Activated naive CD4-positive, alpha-beta T cell treated with anti-CD3 and anti-CD28 coated beads, Interleukin-2, amount 10 ng/mL, durations not matched to agents 7 days and 5 days (primary cell): ENCODE results near the gene RASSF8.
A peak's percentile ranks its signal among the peaks of the same experiment; 100 is the strongest.

Source experiments
- CTCF ChIA-PET: fragments of 350-600 bp; sonication (Branson Sonifier 250); formaldehyde crosslinking; loops from one replicate; lab custom pipeline; 2021; ENCODE audit warnings: antibody characterized with exemption; lab: Charles Lee
- DNase-seq: peaks from one replicate; pipeline ENCODE4 v3.0.0-alpha.2; 2020
- H3K27ac Mint-ChIP-seq: one replicate; pipeline ENCODE4 v1.8.0; 2021; ENCODE audit warnings: mild to moderate bottlenecking, moderate library complexity, mixed read lengths
- H3K27me3 Mint-ChIP-seq: one replicate; pipeline ENCODE4 v1.8.0; 2021; ENCODE audit warnings: mild to moderate bottlenecking, mixed read lengths
- H3K36me3 Mint-ChIP-seq: one replicate; pipeline ENCODE4 v1.8.0; 2021; ENCODE audit warnings: mixed read lengths
- H3K4me1 Mint-ChIP-seq: one replicate; pipeline ENCODE4 v1.8.0; 2021; ENCODE audit warnings: mixed read lengths
- H3K4me3 Mint-ChIP-seq: one replicate; pipeline ENCODE4 v1.8.0; 2021; ENCODE audit warnings: mild to moderate bottlenecking, moderate library complexity, mixed read lengths
- H3K9me3 Mint-ChIP-seq: one replicate; pipeline ENCODE4 v1.8.0; 2021; ENCODE audit warnings: mixed read lengths

Gene RASSF8

DNA sequence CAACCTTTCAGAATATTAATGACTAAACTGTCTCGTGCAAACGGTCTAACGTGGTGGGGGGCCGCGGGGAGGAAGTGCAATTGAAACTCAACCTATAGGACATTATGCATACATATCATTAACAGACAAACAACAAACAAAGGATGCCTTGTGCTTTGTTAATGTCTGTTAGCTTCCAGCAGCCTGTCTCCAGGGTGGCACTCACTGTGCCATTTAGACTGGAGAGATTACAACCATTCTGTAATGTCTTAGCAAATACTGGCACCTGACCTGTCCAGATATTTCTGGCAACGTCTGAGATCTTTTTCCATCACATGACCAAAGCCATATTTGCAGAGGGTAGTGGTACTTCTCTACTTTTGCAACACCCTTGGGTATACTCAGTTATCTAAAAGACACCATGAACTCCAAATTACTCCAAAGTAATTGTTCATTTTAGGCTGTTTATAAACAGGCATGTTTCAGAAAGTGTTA, 154.7 kb downstream of the RASSF8 start:
- Mint-ChIP-seq H3K27ac (no peak overlapping the region), H3K36me3 (no peaks in the 10 kb centered on the region), H3K4me1 (peaks cover 7% of the 10 kb centered on the region), H3K9me3 (no peaks in the 10 kb centered on the region), H3K4me3 (peak overlapping the region; percentile 64), H3K27me3 (peaks cover 74% of the 10 kb centered on the region)
- CTCF ChIA-PET = no interaction called here
- DNase-seq = no peak

DNA sequence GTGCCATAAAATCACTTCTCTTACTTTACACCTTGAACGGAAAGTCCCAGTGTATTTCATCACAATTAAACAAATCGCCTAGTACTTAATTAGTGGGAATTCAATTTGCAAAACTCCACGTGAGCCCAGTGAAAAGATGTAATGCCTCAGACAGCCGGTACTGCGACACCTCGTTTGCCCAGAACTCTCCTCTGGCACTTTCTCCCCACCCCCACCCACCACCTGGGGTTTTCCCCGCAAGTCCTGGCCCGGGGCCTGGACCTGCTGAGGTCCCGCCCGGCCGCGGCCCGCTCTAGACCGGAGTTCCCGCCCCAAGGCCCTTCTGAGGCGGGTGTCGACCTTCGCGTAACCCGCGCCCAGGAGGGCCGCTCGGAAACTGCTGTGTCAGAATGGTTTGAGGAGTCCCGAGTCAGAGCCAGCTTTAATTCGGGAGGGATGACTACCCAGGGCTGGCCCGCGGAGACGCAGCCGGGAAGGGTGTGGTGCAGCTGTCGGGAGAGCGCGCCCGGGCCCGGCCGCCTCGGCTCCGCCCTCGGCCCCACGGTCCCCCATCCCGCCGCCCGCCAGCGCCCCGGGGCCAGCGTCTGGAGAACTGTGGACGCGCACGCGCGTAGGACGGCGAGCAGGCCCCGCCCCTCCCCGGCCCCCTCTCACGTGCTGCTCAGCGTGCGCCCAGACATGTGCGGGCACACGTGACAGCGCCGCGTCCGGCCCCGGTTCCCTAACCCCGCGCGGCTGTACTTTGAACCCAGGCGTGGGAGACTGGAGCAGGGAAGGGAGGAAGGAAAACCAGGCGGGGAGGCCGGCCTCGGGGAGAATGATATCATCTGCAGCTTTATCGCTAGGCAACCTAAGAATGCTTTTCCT, 155.6 kb downstream of the RASSF8 start:
- Mint-ChIP-seq H3K27ac (no peak overlapping the region), H3K4me3 (peak overlapping the region; percentile 64), H3K27me3 (peaks cover 72% of the 10 kb centered on the region), H3K9me3 (no peaks in the 10 kb centered on the region), H3K36me3 (no peaks in the 10 kb centered on the region), H3K4me1 (peaks cover 7% of the 10 kb centered on the region)
- DNase-seq = peak; percentile 77
- CTCF ChIA-PET = interaction anchor here (0.9 to 1.0 kb wide), 2 partner anchors 10 to 537 kb away, joined by 3 read pairs; no protein-coding TSS in a partner anchor

DNA sequence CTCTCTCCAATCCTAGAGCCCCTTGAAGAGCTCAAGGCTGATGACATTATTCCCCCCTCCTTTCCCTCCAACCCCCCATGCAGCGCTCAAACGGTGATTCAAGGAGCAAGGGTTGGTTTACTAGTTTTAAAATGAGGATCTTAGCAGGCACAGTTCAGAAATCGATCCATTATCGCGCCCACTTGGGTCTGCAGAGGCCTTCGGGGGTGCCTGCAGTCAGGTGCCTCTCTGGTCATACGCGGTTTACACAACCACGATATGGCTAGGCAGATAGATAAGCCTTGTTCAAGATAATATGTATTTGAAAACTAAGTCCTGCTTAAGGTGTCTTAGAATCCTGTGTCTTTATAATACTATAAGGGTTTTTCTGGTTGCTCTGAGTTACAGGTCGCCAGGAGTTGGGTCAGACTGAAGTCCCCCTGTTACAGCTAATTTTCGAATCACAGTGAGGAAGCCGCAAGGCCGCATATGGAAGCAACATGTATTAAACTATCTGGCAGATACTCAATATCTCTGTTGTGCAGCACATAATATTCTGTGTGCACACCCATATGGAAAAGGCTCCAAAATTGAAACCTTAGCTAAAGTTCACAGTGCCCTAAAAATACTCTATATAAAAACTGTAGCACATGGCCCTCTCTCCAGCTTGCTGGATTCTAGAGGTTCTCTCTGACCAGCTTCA, 156.4 kb downstream of the RASSF8 start:
- no peak overlapping the region for H3K27ac Mint-ChIP-seq
- H3K4me1 Mint-ChIP-seq = peaks cover 7% of the 10 kb centered on the region
- no peak for DNase-seq
- H3K9me3 Mint-ChIP-seq = no peaks in the 10 kb centered on the region
- CTCF ChIA-PET = interaction anchor here (0.6 to 1.0 kb wide), 3 partner anchors 9 to 587 kb away, joined by 3 read pairs; no protein-coding TSS in a partner anchor
- peak overlapping the region; percentile 54 for H3K4me3 Mint-ChIP-seq
- no peaks in the 10 kb centered on the region for H3K36me3 Mint-ChIP-seq
- H3K27me3 Mint-ChIP-seq = peaks cover 72% of the 10 kb centered on the region

DNA sequence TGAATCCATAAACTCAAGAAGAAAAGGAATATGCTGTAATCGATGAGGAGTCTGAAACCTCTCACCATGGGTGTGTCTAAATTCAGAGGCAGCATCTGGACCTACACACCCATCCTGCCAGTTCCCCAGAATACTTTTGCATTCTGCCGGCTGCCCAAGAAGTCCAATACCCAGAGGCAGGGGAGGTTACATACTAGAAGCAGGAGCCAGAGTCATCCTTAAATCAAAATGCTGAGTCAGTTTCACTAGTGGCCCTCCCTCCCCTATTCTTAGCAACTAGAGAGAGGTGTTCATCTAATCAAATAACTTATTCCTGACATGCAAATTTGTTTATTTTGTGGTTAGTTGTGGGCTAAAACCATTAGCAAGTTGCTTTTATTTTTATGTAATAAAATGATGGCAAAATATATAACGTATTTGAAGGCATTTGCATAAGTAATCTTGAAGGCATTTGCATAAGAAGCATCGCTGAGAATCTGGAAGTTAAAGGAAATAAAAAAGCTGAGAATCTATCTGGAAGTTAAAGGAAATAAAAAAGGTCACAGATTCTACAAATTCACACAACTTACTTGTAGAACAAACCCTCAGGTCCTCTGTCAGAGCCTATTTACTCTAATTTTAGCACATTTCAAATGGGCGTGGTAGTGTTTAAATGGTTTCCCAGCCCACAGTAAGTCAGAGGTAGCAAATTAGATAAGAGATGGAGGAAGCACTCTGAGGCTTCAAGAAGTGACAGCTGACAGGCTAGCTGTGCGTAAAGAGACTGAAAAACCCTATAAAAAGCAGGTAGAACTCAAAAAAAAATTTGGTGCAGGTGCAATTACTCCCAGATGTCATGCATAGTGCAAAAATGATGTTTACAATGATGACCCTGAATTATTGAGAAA, 158.6 kb downstream of the RASSF8 start:
- Mint-ChIP-seq H3K4me1 (peaks cover 16% of the 10 kb centered on the region), H3K27me3 (peaks cover 73% of the 10 kb centered on the region), H3K36me3 (no peaks in the 10 kb centered on the region), H3K4me3 (no peak overlapping the region), H3K9me3 (no peaks in the 10 kb centered on the region), H3K27ac (no peak overlapping the region)
- DNase-seq = no peak
- CTCF ChIA-PET = no interaction called here

DNA sequence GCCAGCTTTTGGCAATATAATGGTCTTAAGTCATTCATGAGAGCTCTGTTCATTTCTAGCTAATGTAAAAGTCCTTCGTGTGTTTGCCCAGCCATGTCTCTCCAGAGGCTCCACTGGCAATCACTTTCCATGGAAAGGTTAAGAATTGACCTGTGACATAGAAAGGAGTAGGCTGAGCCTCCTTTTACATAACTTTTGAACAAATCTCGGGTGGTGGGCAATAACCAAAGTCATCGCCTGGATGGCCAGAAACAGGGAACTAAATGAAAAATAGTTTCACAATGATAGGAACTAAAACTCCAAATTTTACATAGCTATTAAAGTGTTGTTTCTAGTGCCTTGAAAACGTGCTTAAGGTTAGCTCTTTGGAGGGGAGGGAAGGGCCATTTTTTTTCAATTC, 159.8 kb downstream of the RASSF8 start:
- Mint-ChIP-seq H3K4me1 (peaks cover 21% of the 10 kb centered on the region), H3K27ac (no peak overlapping the region), H3K4me3 (no peak overlapping the region), H3K27me3 (peaks cover 80% of the 10 kb centered on the region), H3K9me3 (no peaks in the 10 kb centered on the region), H3K36me3 (no peaks in the 10 kb centered on the region)
- no peak for DNase-seq
- CTCF ChIA-PET = interaction anchor here (0.9 to 2.9 kb wide), 9 partner anchors 10 to 583 kb away, joined by 3 to 18 read pairs (median 6); no protein-coding TSS in a partner anchor

DNA sequence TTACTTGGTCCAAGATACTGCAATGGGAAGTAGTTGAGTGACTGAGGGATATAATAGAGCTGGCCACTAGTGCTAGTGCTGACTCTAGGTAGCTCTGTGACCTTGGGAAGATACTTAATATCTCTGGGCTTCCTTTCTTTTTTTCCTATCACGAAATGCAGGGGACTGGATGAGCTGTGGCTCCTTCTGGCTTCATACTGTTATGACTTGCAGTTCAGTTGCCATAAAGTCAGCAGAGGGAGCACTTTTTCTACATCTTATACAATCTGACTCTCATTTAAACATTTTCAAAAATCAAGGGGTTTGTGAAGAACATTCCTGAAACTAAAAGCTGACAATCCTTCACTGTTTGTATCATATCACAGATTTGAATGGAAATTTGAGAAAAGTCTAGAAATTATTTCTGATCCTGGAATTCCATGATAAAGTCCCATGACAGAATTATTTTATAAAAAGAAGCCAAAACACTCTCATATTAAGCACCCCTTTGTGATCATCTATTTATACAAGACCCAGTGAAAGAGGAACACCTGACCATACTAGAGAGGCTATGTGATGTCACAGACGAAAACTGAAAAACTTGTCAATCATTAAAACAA, 161.0 kb downstream of the RASSF8 start:
- H3K27me3 Mint-ChIP-seq = peaks cover 80% of the 10 kb centered on the region
- no peak overlapping the region for H3K4me3 Mint-ChIP-seq
- no peak for DNase-seq
- peaks cover 1% of the 10 kb centered on the region for H3K36me3 Mint-ChIP-seq
- peaks cover 23% of the 10 kb centered on the region for H3K4me1 Mint-ChIP-seq
- CTCF ChIA-PET = interaction anchor here (0.7 to 2.9 kb wide), 16 partner anchors 10 to 894 kb away, joined by 3 to 18 read pairs (median 4); partner anchors contain the start of gene TM7SF3
- no peak overlapping the region for H3K27ac Mint-ChIP-seq
- H3K9me3 Mint-ChIP-seq = no peaks in the 10 kb centered on the region

DNA sequence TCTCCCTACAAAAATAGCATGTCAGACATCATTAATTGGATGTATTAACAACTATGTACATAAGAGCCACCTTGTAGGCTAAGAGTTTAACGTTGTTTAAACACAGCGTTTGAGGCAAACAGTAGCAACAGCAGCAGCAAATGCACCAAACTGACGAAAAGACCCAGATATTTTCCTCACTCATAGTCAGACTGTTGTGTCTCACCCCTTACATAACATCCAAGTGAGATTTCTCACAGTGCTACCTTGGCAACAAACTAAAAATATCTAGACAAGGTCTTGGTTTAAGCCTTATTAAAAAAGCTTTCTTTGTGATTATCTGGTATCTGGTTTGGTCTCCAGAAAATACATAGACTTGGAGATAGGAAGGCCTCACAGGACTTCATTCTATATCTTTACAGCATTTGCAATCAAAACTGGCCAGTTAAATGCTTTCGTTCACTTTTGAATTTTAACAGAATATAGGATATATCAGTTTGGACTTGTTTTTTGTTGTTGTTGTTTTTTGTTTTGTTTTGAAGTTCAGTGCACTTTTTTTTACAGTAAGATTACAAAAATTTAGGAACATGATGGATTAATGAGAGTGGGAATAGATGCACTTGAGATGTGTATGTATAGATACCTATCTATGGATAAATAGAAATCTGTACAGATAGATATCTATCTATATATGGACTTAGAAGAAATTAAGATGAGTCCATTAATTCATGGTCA, 162.2 kb downstream of the RASSF8 start:
- Mint-ChIP-seq H3K27me3 (peaks cover 80% of the 10 kb centered on the region), H3K4me1 (peaks cover 30% of the 10 kb centered on the region), H3K4me3 (no peak overlapping the region), H3K9me3 (no peaks in the 10 kb centered on the region), H3K27ac (no peak overlapping the region), H3K36me3 (peaks cover 1% of the 10 kb centered on the region)
- no peak for DNase-seq
- CTCF ChIA-PET = interaction anchor here (1.9 to 2.9 kb wide), 3 partner anchors 493 to 531 kb away, joined by 8 to 18 read pairs (median 9); no protein-coding TSS in a partner anchor

DNA sequence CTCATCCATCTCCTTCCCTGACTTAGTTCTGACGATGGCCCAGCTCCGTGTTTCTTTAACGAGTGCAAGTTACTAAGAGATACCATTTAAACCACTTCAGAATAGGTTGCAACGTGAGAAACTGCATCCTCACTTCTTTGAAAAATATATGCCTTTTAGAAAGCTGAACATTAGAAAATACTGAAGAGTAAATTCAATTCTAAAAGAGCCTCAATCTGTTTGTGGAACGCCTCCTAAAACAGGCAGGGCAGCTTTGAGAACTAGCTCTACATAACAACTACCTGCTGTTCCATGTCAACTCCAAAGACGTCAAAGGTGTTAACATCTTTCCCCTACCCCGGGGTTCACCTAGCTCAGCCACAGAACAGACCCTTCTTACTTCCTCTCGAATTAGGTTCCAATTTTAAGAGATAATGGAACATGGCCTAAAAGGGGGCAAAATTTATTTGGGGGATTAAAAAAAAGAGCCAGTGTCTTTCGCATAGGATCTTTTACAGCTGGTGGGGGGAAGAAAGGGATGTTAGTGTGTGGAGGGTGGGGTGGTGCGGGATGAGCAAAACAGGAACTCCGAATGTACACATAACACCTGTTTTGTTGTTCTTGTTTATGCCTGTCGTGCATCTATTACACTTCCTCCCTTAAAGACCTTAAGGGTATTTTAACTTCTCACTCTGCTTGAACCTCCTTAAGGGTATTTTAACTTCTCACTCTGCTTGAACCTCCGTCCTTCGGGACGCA, 163.0 kb downstream of the RASSF8 start:
- peaks cover 1% of the 10 kb centered on the region for H3K36me3 Mint-ChIP-seq
- peaks cover 36% of the 10 kb centered on the region for H3K4me1 Mint-ChIP-seq
- H3K9me3 Mint-ChIP-seq = no peaks in the 10 kb centered on the region
- CTCF ChIA-PET = interaction anchor here (1.9 to 2.4 kb wide), 2 partner anchors 493 to 531 kb away, joined by 8 to 9 read pairs; no protein-coding TSS in a partner anchor
- H3K4me3 Mint-ChIP-seq = peak overlapping the region; percentile 54
- DNase-seq = no peak
- H3K27ac Mint-ChIP-seq = no peak overlapping the region
- H3K27me3 Mint-ChIP-seq = peaks cover 83% of the 10 kb centered on the region

DNA sequence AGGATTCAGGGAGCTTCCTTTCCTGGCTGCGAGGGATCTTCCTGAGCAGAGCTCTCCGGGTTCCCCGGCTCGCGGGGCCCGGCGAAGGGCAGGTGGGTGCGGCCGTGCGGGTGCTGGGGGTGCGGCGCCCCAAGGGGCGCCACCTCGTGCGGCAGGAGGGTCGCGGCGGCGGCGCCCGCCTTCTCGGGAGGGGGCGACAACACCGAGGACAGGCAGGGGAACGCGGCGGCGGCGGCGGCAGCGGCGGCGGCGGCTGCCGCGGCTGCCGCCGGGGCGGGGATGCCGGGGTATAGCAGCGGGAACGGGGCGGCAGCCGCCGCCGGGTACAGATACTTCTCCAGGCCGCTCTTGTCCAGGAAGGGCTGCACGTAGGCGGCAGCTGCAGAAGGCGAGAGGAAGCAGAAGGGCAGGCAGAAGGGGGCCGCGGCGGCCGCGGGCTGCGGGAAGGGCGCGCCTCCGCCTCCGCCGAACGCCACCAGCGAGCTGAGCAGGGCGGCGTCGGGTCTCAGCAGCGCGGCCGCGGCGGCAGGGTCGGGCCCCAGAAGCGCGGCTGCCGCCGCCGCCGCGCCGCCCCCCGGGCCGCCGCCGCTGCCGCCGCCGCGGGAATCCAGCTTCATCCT, 163.7 kb downstream of the RASSF8 start:
- no peaks in the 10 kb centered on the region for H3K9me3 Mint-ChIP-seq
- no peak overlapping the region for H3K27ac Mint-ChIP-seq
- CTCF ChIA-PET = interaction anchor here (1.9 to 2.4 kb wide), 2 partner anchors 492 to 530 kb away, joined by 8 to 9 read pairs; no protein-coding TSS in a partner anchor
- peaks cover 42% of the 10 kb centered on the region for H3K4me1 Mint-ChIP-seq
- peak; percentile 43 for DNase-seq
- H3K27me3 Mint-ChIP-seq = peaks cover 83% of the 10 kb centered on the region
- H3K36me3 Mint-ChIP-seq = peaks cover 1% of the 10 kb centered on the region
- H3K4me3 Mint-ChIP-seq = peak overlapping the region; percentile 52

DNA sequence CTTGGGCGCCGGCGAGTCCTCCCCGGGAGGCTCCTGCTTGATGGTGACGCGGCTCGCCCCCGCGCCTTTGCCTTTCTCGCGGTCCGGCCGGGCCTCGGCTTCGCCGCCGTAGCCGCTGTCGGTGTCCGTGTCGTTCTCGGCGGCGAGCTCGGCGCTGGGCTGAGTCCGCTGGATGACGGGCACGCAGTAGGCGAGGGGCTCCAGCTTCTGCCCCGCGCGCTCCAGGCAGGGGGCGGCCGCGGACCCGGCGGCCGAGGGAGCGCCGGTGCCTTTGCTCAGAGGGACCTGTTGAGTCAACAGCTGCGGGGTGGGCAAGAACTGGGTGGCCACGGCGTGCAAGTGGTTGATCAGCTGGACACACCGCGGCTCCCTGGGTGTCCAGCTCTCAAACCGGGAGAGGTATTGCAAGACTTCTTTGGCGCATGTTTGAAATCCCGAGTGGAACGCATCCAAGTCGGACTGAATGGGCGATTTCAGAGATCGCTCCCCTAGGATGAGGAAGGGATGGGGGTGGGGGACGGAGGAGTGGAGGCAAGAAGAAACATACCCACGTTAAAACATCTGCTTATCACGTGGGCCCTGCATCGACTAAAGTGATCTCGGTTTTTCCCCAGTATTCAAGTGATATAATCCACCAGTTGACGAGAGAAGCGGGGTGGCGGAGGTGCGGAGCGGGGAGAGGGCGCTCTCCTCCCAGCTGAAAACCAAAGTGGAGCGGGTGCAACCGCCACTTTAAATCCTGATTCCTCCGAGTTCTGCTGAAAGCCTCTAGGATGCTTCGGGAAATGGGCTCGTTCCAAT, 164.4 kb downstream of the RASSF8 start:
- H3K4me3 Mint-ChIP-seq = peak overlapping the region; percentile 79
- peaks cover 47% of the 10 kb centered on the region for H3K4me1 Mint-ChIP-seq
- peak; percentile 23 for DNase-seq

DNA sequence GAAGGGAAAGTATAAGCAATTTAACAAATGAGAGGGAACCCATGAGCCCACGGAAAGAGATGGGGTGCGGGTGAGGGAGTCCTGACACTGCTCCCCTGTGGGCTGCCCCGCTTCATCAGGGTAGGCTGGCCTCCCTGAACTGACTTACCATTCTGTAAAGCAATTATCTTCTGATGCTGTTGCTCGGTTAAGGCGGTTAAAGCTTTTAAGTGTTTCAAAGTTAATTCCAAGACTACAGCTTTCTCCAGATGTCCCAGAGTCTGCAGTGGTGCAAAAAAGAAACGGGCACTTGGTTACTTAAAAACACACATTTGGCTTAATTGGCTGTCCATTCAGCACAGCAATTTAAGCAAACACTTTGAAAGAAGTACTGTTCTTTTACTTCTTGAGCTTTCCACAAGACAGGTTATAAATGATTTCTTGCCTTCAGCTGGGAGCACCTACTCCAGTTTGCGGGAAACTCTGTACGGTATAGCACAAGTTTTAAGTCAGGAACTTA, 165.0 kb downstream of the RASSF8 start:
- CTCF ChIA-PET = no interaction called here
- DNase-seq = no peak
- peaks cover 93% of the 10 kb centered on the region for H3K27me3 Mint-ChIP-seq
- no peak overlapping the region for H3K27ac Mint-ChIP-seq
- H3K36me3 Mint-ChIP-seq = peaks cover 1% of the 10 kb centered on the region
- H3K4me3 Mint-ChIP-seq = peak overlapping the region; percentile 79
- no peaks in the 10 kb centered on the region for H3K9me3 Mint-ChIP-seq
- H3K4me1 Mint-ChIP-seq = peaks cover 47% of the 10 kb centered on the region

More for the DNA sequence above, 164.4 kb downstream of the RASSF8 start:
- H3K36me3 Mint-ChIP-seq = peaks cover 1% of the 10 kb centered on the region
- H3K27me3 Mint-ChIP-seq = peaks cover 86% of the 10 kb centered on the region
- CTCF ChIA-PET = interaction anchor here (2.4 kb wide), 1 partner anchor 491 kb away, joined by 8 read pairs; no protein-coding TSS in a partner anchor
- H3K27ac Mint-ChIP-seq = no peak overlapping the region
- no peaks in the 10 kb centered on the region for H3K9me3 Mint-ChIP-seq
